B cell (primary cell): ENCODE measurements around the gene HES4.

Experiments
- CTCF ChIP-seq: fragments of 200-600 bp; IDR thresholded peaks from one replicate; pipeline ENCODE4 v1.8.0; 2022; ENCODE audit warnings: antibody characterized with exemption, mild to moderate bottlenecking
- EZH2 ChIP-seq: IDR thresholded peaks from 2 replicates; pipeline ENCODE4 v1.6.1; 2012; ENCODE audit warnings: borderline replicate concordance, low read depth, mild to moderate bottlenecking, moderate library complexity, low read length; ENCODE audit not compliant: insufficient read depth, poor library complexity, severe bottlenecking

DNA sequence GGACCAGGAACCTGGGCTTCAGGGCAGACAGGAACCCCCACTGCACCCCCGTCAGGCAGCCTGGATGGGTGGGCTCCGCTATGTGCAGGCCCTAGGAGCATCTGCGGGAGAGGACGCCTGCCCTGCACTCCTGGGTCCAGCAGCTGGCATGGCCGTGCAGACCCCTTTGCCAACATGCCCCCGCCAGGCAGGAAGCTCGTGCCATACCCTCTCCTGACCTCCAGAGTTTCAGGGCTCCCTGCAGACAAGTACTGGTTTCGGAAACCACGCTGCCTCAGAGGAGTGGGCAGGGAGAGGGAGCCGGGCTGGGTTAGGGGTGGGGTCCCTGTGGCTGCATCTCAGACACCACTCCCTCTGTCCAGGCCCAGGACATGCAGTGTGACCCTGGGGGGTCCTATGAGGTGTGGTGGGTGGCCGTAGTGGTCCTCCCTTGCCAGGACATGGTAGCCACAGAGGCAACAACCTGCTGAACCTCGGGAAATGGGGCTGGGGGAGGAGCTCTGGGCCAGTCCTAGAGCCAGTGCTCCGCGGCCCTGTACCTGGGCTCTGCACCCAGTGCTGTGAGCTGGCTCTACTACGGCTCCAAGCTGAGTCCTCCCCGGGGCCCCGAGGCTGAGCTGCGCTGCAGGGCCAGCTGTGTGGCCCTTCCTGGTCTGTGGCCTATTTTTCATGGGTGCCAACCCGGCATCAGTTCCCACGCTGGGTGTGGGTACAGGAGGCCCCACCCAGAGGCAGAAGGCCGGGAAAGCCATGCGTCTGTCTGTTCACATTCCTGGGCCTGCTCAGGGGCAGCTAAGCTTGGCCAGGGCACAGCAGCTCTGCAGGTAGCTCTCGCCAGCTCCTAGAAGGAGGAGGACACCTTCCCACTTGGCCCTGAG, 32.2 kb downstream of the HES4 start:
- no peak for TF ChIP-seq CTCF
- TF ChIP-seq EZH2: no peak
